GM13977 (cell line): ENCODE measurements around the gene SLC11A2.
"Not testable (repeated sequence)": the region's sequence is repeated elsewhere in the genome, so short reads cannot be mapped to it uniquely, and the experiment has no call there.

Experiments used
- DNase-seq: peaks from one replicate; pipeline ENCODE4 v3.0.0; 2012; ENCODE audit warnings: low spot score
- in situ Hi-C: fragments of 300-500 bp; cut with MboI; formaldehyde crosslinking; loops from one replicate; pipeline ENCODE4 v1.12.0; 2022; ENCODE audit warnings: low sequenced_read_pairs, low pct_unique_long_range_greater_than_20kb, mixed read lengths, inconsistent platforms; ENCODE audit not compliant: unreplicated experiment
- TF ChIP-seq, protein P1 (sequence below): IDR thresholded peaks from 2 replicates; pipeline ENCODE4 v1.5.1; 2012; ENCODE audit warnings: mild to moderate bottlenecking, control low read depth; ENCODE audit not compliant: insufficient read depth; ENCODE audit errors: extremely low read depth, missing control alignments

Gene SLC11A2

DNA sequence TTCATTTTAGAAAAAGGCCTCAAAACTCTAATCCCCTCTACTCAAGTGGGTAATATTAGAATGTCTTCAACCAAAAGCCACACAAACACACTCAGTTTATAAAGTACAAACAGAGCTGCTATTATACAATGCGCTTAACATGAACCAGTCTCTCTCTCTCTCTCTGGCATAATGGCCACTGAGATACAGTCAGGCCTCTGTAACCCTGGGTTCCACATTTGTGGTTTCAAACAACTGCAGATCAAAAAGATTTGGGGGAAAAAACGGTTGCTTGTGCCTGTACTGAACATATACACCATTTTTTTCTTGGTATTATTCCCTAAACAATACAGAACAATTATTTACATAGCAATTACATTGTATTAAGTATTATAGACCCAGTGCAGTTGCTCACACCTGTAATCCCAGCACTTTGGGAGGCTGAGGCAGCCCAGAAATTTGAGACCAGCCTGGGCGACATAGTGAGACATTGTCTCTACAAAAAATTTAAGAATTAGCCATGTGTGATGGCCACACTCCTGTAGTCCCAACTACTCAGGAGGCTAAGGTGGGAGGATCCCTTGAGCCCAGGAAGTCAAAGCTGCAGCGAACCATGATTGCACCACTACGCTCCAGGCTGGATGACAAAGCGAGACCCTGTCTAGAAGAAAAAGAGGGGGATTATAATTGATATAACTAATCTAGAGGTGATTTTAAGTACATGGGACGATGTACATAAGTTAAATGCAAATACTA, 5.6 kb downstream of the SLC11A2 start:
- in situ Hi-C loops: no loop called here
- no peak for DNase-seq
- TF ChIP-seq, protein P1, sequence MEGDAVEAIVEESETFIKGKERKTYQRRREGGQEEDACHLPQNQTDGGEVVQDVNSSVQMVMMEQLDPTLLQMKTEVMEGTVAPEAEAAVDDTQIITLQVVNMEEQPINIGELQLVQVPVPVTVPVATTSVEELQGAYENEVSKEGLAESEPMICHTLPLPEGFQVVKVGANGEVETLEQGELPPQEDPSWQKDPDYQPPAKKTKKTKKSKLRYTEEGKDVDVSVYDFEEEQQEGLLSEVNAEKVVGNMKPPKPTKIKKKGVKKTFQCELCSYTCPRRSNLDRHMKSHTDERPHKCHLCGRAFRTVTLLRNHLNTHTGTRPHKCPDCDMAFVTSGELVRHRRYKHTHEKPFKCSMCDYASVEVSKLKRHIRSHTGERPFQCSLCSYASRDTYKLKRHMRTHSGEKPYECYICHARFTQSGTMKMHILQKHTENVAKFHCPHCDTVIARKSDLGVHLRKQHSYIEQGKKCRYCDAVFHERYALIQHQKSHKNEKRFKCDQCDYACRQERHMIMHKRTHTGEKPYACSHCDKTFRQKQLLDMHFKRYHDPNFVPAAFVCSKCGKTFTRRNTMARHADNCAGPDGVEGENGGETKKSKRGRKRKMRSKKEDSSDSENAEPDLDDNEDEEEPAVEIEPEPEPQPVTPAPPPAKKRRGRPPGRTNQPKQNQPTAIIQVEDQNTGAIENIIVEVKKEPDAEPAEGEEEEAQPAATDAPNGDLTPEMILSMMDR: no peak

DNA sequence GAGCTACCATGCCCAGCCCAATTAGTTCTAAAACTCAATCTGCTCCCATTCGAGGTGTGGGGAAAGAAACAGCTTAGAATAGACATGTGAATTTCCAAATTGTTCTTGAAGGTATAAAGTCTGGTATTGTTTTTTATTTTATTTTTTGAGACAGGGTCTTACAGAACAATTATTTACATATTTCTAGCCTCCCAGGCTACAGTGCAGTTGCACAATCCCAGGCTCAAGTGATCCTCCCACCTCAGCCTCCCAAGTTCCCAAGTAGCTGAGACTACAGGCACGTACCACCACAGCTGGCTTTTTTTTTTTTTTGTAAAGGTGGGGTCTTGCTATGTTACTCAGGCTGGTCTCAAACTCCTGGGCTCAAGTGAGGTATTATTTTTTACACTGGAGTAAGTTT, 6.3 kb downstream of the SLC11A2 start:
- DNase-seq: no peak
- in situ Hi-C loops: no loop called here
- TF ChIP-seq, protein P1: no peak

DNA sequence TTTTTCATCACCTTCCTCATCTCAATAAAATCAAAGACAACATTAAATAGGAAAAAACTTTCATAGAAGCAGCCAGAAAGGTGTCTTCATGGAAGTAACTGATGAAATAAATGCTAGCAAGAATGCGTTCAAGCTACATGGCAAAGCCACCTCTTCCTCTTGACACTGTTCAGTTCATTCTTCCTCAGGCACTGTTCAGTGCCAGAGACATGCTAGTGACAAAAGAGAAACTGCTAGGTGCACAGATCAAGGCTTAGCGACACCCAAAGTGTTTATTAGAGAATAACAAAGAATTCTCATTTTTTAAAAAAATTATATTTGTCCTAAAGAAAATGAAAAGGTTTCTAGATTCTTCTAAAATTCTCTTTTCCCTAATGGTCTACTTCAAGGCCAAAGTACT, 7.2 kb downstream of the SLC11A2 start:
- no peak for DNase-seq
- in situ Hi-C loops: no loop called here
- TF ChIP-seq, protein P1: no peak

DNA sequence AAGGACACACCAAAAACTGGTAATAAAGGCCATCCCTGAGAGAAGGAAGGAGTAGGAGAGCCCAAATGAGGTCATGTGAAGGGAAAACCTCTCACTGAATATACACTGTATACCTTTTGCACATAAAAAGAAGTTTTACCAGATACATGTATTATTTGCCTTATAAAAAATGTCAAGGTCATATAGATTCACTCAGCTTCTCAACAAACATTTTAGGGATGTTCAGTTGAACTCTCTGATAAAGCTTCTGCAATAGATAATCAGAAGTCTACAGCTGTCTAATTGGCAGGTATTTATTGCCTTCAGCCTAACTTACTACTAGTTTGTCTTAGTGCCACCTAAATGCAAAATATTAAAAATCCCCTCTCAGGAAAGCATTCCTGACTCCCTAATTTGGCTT, 8.7 kb downstream of the SLC11A2 start:
- no peak for DNase-seq
- TF ChIP-seq, protein P1: no peak
- in situ Hi-C loops: no loop called here

DNA sequence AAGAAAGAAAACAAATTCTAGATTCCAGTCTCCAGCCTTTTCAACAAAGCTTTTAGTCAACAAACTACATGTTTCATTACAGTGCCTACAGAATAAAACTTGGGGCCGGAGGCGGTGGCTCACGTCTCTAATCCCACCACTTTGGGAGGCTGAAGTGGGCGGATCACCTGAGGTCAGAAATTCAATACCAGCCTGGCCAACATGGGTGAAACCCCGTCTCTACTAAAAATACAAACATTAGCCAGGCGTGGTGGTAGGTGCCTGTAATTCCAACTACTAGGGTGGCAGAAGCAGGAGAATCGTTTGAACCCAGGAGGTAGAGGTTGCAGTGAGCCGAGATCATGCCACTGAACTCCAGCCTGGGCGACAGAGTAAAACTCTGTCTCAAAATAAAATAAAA, 11.7 kb downstream of the SLC11A2 start:
- in situ Hi-C loops, DNase-seq: not testable (repeated sequence)

DNA sequence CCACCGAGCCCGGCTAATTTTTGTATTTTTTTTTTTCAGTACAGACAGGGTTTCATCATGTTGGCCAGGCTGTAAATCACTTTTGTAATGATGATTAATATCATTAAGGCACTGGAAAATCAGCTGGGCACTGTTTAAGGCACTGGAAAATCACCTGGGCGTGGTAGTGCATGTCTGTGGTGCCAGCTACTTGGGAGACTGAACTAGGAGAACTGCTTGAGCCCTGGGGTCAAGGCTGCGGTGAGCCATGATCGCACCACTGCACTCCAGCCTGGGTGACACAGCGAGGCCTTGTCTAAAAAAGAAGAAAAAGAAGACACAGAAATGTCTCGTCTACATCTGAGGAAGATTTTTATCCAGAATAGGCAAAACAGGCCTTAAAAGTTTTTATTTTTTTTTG, 12.7 kb downstream of the SLC11A2 start:
- TF ChIP-seq, protein P1: no peak
- in situ Hi-C loops: no loop called here
- DNase-seq: no peak

DNA sequence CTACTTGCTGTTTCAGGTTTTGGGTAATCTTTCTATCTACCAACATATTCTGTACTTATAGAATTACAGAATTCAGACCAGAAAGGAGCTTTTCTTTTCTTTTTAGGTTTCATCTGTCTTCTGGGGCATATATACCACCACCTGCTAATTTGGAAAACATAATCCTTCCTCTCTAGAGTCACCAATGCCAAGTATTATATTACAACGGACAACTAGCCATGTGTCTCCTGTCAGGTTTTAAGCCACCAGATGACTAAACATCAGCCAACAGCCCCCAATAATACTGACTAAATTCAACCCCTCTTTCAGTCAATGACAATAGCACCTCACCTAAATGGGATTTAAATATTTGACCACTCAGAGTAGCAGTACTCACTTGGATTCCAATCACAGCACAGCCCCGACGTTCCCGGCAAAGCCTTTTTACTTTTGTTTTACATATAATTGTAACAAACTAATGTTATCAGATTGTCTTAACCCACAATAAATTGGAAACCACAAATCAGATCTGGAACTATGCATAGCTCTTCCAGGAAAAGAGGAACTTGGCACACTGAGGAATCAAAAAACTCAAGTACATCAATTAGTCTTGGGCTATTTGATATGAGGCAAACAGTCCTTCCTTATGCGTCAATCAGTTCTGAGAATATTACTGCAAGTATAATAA, 13.5 kb downstream of the SLC11A2 start:
- in situ Hi-C loops: no loop called here
- TF ChIP-seq, protein P1: no peak
- DNase-seq: no peak
